22Rv1 (cell line): Measurements from ENCODE around the gene SIK2.

Experiments
- ZFX ChIP-seq: fragments of 450-650 bp; IDR thresholded peaks from 2 replicates; pipeline ENCODE4 v1.6.1; 2017; ENCODE audit warnings: antibody characterized with exemption, borderline replicate concordance
- TF ChIP-seq, protein P1 (sequence below): fragments of 450-650 bp; IDR thresholded peaks from 2 replicates; pipeline ENCODE4 v1.5.1; 2017; ENCODE audit warnings: mild to moderate bottlenecking

- TF ChIP-seq, protein P1, sequence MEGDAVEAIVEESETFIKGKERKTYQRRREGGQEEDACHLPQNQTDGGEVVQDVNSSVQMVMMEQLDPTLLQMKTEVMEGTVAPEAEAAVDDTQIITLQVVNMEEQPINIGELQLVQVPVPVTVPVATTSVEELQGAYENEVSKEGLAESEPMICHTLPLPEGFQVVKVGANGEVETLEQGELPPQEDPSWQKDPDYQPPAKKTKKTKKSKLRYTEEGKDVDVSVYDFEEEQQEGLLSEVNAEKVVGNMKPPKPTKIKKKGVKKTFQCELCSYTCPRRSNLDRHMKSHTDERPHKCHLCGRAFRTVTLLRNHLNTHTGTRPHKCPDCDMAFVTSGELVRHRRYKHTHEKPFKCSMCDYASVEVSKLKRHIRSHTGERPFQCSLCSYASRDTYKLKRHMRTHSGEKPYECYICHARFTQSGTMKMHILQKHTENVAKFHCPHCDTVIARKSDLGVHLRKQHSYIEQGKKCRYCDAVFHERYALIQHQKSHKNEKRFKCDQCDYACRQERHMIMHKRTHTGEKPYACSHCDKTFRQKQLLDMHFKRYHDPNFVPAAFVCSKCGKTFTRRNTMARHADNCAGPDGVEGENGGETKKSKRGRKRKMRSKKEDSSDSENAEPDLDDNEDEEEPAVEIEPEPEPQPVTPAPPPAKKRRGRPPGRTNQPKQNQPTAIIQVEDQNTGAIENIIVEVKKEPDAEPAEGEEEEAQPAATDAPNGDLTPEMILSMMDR: no peak
- TF ChIP-seq ZFX: no peak
Measured at GRCh38 chr11:111688013-111688412, 85.8 kb downstream of the SIK2 start.
